T-helper 1 cell (primary cell): Measurements from ENCODE around the gene DNAJC5.
"Not testable (repeated sequence)": the region's sequence is repeated elsewhere in the genome, so short reads cannot be mapped to it uniquely, and the experiment has no call there.

Experiments
- DNase-seq, 5 donors: peaks; one replicate each; pipeline ENCODE4 v3.0.0-alpha.2; 2012 to 2020

Gene DNAJC5

GRCh38 chr20:63861981-63862901 lies 32.7 kb upstream of the DNAJC5 start:
- no peak for DNase-seq

GRCh38 chr20:63863021-63863797 lies 31.7 kb upstream of the DNAJC5 start:
- no peak for DNase-seq

- DNase-seq = peak; percentile 56 to 91 (median 65)
Observed at GRCh38 chr20:63863798-63864544, 31.0 kb upstream of the DNAJC5 start.

GRCh38 chr20:63864545-63864977 lies 30.4 kb upstream of the DNAJC5 start:
- DNase-seq = no peak

GRCh38 chr20:63864978-63865640 lies 29.8 kb upstream of the DNAJC5 start, which contains the start of gene TPD52L2:
Gene TPD52L2, plus strand, starts transcription at chr20:63865270. Its CDS starts 96 bp downstream, at chr20:63865366.
- peak; percentile 95 to 98 (median 98) for DNase-seq

GRCh38 chr20:63867042-63867441 lies 27.9 kb upstream of the DNAJC5 start:
- not testable (repeated sequence) for DNase-seq

GRCh38 chr20:63868264-63868663 lies 26.7 kb upstream of the DNAJC5 start:
- no peak for DNase-seq

GRCh38 chr20:63873477-63873971 lies 21.4 kb upstream of the DNAJC5 start:
- DNase-seq = peak in 1 of 5 donors; percentile 86

- not testable (repeated sequence) for DNase-seq
Observed at GRCh38 chr20:63874241-63874640, 20.7 kb upstream of the DNAJC5 start.

GRCh38 chr20:63876489-63877036 lies 18.4 kb upstream of the DNAJC5 start:
- no peak for DNase-seq

GRCh38 chr20:63877755-63878470 lies 17.0 kb upstream of the DNAJC5 start:
- DNase-seq = no peak

GRCh38 chr20:63878899-63879663 lies 15.8 kb upstream of the DNAJC5 start:
- no peak for DNase-seq

GRCh38 chr20:63880901-63881300 lies 14.0 kb upstream of the DNAJC5 start:
- not testable (repeated sequence) for DNase-seq

- DNase-seq = no peak
Observed at GRCh38 chr20:63881451-63882226, 13.3 kb upstream of the DNAJC5 start.

GRCh38 chr20:63882257-63883200 lies 12.4 kb upstream of the DNAJC5 start:
- DNase-seq = no peak

- no peak for DNase-seq
Observed at GRCh38 chr20:63883201-63883593, 11.7 kb upstream of the DNAJC5 start.

- no peak for DNase-seq
Observed at GRCh38 chr20:63884506-63885263, 10.2 kb upstream of the DNAJC5 start.
